GM18909 (cell line): ENCODE data around the gene USH2A.

ENCODE experiments used
- ATAC-seq: cut with Tn5 transposase; IDR thresholded peaks from one replicate; pipeline ENCODE4 v1.9.1; 2021; ENCODE audit warnings: mild to moderate bottlenecking; ENCODE audit not compliant: unreplicated experiment, poor library complexity

USH2A gene

DNA sequence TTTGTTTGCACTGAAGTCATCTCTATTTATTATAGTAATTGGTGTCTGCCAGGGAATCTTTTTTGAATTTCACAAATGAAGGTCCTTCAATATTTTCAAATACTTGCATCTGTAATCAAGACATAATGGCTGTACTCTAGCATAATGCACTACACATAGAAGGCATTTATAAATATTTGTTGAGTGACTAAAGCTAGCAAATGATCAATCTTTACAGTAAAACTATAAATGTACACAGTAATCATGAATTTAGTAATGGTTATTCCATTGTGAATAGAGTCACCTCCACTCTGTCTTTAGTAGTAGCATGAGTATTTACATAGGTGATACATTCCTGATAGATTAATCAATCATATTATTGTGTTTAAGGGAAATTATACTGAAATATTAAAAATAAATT lies 119.6 kb downstream of the USH2A start:
- no peak for ATAC-seq

DNA sequence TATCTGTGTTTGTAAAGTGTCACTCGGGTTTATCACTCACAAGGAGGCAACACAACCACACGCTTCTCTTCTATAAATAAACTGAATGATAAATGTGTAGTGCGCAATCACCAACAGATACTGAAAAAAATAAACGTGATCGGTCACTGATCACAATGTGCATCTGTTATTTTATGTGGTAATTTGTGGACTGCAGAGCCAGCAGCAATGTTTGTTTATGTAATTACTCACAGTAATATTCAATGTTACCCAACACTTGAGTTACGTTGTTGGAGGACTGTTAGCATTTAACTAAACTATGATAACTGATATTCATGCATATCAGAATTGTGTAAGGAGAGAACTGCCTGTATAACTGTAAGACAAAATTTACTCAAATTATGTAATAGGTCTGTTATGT lies 129.6 kb downstream of the USH2A start:
- no peak for ATAC-seq

DNA sequence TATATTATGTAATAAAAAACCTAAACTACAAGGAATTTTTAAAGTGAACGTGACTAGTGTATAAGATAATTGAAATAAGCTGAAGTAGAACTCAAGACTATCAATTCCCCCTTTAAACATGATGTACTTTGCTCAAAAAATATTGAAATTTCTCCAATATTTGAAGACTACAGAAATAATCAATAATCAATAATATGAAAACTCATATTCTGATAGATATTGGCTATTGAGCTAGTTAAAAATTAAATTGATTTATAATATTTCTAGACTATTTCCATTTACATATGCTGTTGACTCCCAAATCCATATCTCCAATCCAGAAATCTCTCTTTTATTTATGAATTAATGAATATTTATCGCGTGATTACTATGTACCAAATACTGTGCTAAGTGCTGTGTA lies 133.2 kb downstream of the USH2A start:
- ATAC-seq = no peak

DNA sequence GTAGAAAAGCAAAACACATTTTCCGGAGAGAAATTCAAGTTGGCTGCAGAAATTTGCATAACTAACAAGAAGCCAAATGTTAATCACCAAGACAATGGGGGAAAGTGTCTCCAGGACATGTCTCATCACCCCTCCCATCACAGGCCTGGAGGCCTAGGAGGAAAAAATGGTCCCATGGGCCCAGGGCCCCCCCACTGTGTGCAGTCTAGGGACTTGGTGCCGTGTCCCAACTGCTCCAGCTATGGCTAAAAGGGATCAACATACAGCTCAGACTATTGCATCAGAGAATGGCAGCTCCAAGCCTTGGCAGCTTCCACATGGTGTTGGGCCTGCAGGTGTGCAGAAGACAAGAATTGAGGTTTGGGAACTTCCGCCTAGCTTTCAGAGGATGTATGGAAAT lies 138.2 kb downstream of the USH2A start:
- no peak for ATAC-seq

DNA sequence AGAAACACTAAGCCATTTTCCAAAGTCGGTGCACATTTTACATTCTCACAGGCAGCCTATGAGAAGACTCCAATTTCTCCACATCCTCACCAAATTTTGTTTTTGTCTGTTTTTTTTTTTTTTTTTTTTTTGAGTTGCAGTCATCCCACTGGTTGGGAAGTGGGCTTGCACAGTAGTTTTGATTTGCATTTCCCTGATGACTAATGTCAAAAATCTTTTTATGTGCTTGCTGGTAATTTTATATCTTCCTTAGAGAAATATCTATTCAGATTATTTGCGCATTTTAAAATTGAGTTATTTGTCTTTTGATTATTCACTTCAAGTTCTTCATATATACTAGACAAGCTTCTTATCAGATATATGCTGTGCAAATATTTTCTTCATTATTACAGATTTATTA lies 141.5 kb downstream of the USH2A start:
- ATAC-seq = no peak

DNA sequence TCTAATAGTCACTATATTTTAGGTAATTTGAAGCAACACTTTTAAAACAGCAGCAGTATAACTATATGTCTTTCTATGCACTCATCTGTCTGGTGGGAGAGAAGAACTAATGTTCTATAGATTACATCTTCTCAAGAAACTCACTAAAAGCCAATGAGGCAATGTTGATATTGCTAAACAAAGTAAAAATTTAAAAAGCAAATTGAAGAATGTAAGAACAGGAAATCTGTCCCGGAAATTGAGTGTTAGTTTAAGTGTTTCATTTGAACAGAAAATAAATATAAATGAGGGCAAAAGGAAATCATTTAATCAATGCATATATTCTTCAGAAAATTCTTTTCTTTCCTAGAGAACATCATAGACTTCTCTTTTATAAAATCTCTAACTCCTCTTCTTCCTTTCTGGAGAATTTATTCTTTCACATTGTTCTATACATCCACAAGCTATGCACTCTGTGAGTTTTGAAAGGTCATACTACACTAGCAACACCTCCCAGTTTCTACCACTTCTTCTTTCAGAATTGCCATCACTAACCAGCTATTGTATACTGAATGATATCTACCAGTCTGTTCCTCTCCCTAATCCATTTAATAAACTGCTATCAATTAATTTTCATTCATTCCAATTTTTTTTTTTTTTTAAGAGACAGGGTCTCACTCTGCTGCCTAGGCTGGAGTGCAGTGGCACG lies 153.0 kb downstream of the USH2A start:
- ATAC-seq = no peak

DNA sequence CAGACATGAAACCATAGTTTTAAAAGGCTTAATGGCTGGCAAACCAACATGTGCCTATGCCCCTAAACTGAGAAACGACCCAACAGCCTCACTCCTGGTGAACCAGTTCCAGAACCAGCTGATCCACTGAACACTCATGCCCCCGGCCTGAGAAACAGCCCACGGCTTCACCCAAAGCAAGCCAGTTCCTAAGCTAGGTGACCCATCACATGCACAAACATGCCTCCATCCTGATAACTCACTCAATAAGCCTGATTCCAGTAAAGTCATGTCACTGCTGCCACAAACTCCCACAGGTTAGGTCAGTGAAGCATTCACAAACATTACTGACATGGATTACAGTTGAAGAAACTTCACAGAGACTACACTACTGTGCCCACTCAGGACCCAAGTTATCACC lies 161.6 kb downstream of the USH2A start:
- ATAC-seq = no peak

DNA sequence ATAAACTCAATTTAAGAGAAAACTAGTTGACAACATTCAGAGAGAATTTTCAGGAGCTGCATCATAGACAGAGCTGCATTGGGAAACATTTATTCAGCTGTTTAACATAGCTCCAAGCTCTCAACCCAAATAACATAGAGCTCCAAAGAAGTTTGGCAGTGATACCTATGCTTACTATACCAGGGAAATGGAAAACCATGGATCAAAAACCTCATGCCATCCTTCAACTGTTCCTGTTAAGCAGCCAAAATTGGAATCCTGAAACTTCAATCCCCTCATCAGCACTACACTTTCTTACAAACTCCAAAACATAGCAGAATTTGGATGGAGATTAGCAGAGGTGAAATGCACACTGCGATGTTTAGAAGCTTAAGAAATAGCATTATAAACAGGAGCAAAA lies 164.4 kb downstream of the USH2A start:
- no peak for ATAC-seq

DNA sequence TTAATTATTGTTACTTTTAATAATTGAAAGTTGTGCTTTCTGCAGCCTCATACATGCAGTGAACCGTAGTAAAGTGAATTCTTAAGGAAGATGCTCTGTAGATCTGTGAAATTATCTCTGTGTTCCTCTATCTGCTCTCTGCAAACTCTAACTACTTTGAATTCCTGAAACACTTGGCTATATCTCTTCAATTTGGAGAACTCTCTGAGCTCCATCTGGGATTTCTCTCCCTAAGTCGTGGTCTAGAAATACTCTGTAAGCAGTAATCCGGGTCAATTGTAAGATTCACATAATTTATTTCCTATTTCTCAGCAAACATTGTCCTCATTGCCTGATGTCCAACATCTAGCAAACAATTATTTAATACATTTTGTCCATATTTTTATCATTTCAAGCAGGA lies 164.9 kb downstream of the USH2A start:
- ATAC-seq = no peak

DNA sequence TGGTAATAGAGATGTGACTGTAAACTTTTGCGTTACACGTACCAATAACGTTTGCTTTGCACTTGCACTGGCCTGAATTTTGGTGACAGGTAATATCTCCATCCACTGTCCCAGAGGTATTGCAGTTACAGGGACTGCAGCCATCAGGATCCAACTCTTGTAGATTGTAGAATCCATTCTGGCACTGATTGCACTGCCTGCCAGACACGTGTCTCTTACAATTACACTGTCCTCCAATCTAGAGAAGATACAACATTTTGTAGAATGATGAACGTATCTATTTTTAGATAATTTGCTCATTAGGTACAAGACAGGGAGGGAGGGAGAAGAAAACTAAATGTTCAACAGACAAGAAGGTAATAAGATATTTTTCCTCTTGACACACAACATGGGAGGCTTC lies 172.4 kb downstream of the USH2A start:
- ATAC-seq = no peak

DNA sequence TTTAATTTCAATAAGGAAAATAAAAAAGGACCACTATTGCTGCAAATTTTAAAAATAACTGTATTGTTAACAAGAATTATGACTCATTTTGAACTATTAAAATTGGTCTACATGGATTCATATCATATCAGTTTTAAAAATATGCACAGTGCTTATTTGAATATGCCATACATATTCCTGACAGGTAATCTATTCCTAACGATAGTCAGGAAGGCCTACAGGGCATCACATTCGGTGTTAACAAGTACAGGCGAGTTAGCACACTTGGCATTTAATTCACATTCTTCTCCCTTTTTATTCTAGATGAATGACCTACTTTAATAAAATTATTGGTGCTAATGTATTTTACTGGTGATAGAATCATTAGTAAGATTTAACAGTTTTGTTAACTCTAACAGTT lies 174.6 kb downstream of the USH2A start:
- ATAC-seq = no peak

DNA sequence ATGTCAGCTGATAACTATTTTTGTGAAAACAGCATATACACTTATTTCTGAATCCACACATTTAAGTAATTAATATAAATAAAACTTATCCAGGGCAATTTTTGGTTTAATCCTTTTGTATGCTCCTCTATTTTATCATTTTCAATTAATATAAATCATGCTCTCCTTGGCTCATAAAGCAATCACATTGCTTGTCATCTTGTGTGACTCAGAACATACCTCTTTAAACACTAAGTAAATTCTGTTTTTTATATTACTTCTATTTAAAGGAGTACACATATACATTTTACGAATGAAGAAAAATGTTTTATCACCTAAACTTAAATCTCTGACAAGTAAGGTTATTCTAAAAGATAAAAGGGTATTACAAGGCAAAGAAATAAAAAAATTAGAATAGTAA lies 175.3 kb downstream of the USH2A start:
- no peak for ATAC-seq

DNA sequence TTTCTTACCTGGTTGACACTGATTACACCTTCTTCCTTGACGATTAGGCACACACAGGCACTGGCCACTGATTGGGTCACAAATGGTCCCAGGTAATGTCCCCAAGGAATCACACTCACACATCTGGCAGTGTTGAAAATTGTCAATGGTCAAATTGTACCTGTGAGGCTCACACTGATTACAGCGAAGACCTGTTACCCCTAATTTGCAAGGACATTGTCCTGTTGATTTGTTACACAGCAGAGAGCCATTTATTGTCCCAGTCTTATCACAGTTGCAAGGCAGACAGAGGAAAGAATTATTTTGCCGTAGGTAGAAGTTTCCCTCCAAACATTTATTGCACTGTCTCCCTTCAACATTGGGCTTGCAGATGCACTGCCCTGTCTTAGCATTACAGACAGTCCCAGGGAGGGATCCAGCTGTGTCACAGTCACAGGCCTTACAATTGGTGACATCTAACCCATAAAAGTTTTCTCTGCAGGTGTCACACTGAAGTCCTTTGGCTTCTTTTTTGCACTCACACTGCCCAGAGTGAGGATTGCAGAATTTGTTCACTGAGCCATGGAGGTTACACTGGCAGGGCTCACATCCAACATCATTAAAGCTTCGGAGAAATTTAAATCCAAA lies 176.6 kb downstream of the USH2A start:
- ATAC-seq = no peak

DNA sequence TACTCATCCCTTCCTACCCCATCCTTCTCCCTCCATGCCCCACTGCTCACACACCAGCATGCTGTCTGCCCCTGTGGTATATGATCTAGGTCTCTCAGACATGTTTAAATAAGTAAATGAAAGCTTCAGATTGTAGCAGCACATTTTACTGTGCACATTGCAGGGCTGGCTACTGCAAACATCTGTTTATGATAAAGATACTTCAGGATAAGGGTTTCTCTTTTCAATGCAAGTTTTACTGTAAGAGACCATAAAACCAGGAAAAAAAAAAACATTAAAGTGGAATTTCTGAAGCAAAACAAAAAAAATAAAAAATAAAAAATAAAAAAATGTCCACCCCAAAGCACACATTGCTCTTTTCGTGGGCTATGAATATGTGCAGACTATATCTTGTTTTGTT lies 184.4 kb downstream of the USH2A start:
- ATAC-seq = no peak

DNA sequence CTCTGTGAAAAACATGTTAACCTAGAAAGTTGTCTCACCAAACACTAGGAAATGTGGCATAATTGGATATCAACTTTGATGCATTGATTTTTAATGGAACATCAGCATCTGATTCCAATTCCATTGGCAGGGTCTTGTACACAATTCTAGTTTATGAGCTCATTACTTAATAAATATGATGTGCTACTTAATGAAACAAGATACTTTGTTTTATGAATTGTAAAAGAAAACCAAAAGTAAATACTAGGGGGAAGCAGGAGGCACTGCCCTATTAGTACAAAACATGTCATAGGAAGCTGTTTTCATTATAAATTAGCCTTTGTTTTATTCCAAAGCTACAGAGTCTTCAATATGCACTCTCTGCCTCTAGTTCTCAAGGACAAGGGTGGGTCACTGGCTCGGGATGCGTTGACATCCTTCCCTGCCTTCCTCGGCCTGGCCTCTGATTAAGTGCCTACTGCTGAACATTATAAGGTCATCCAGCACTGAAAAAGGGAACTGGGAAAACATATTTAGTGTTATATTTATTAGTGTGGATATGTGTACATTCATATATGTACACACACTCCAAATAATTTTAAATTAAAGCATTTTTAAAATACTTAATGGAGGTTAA lies 185.2 kb downstream of the USH2A start:
- ATAC-seq = no peak

DNA sequence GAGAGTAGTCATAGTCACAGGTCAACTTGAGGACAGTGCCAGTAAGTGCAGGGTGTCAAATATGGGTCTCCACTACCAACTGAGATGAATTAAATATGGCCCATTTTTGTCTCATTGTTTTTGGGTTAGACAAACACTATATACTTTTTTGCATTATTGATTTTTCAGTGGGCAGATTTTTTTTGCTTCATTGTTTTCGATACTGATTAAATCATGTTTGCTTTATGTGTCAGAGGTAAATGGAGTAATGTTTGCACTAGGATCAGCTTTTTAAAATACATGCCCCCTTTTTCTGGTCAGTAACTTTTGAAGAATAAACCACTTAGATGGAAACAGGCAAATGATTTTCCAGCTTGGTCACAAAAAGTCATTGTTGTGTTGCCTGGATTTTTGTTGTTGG lies 199.0 kb downstream of the USH2A start:
- no peak for ATAC-seq

DNA sequence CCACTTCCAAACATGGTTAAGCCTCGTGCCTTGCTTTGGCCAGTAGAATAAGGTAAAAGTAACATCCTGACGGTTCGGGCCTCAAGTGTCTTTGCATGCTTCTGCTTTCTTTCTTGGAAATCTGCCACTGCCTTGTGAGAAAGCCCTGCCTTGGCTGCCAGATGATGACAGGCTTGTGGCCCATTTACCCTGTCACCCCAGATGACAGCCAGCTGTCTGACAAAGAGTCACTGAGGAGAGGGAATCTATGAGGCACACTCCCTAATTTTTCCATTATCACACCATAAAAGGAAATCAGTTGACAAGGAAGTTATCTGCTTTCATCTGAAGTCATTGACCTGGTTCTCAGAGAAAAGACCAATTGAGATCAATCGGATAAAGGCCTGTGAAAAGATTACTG lies 199.8 kb downstream of the USH2A start:
- no peak for ATAC-seq

DNA sequence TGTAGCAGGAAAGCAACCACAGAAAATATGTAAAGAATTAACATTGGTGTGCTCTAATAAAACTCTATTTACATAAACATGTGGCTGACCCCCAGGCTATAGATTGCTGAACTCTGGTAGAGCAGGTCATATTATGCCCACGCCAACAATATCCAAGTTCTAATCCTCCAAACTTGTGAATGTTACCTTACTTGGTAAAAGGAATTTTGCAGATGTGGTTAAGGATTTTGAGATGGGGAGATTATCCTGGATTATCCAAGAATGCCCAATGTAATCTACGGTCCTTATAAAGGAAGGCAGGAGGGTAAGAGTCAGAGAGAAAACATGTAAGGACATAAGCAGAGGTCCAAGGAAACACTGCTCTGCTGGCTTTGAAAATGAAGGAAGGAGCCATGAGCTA lies 201.0 kb downstream of the USH2A start:
- ATAC-seq = no peak

DNA sequence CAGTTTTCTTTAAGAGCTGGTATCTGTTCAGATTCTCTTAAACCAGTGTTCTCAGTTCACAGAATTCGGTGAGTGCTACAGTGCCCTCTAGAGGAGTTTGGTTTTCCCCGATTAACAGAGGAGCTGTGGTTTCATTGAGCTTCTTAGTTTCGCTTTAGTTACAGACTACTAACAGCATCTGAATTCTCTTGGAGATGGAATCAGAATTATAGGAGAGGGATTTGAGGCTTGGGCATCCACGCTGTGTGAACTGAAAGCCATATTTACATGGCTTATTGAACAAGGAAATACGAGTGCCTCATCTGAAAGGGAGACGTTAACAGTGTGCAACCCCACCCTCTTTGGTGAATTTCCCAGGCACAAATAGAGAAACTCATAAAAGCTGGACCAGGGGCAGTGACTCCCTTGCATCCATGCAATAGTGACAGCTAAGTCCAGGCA lies 202.0 kb downstream of the USH2A start:
- peak; percentile 100 for ATAC-seq

DNA sequence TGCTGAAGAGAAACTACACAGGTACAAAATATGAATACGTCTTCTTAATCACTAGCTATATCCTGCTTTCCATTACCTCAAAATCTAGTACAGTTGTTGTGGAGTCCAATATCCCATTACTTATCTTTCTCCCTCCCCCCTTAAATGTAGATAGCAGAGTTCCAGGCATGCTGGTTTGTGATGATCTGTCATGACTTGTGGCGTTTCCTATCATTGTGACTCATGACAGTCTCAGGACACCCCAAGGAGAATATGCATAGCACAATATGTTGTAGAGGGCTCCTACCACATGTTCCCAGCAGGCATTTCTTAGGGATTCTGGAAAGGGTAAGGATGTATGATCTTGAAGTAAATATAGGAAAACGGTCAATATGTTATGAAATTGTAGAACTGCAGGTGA lies 206.9 kb downstream of the USH2A start:
- no peak for ATAC-seq

DNA sequence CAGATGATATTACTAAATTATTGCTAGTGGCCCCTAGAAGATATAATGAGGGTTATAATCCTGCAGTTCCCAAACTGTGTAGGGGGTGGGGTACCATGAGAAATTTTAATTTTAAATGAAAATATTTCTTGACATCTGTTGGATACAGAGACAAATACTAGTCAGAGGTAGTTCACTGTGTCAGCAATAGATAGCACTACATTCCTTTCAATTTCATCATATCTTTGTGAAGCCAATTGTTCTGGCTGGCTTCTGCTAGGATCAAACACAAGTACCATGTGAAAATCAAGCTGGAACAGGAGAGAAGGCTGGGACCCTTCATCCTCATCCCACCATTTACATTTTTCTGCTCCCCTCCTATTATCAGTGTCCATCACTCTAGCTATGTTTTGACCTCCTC lies 208.1 kb downstream of the USH2A start:
- no peak for ATAC-seq

DNA sequence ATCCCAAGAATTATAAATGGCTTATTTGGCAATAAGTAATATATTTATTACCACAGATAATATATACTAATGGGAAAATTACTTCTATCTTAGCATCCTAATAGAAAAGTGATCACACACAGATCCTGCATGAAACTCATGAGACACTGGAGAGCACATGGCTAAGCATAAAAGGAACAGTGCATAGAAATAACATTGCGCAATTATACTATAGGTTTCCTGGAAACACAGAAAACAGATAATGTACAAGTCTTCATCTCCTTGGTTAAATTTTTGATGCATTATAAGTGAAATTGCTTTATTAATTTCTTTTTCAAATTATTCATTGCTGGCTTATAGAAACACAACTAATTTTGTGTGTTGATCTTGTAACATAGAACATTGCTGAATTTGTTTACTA lies 210.4 kb downstream of the USH2A start:
- no peak for ATAC-seq
